Measurements from ENCODE around the gene RAB5IF. TPM values are rescaled to one million over a fixed set of nuclear protein-coding genes. Genes with fewer than 3 reads are reported as not detected.
"Not testable (repeated sequence)": the region's sequence is repeated elsewhere in the genome, so short reads cannot be mapped to it uniquely, and the experiment has no call there.

The RAB5IF gene
- total RNA-seq, 6 donors from 2014 or later: 57.6 to 124 (median 80.3) TPM

GRCh38 chr20:36632487-36633284 lies 27.1 kb downstream of the RAB5IF start:
- H3K36me3 ChIP-seq: no peaks in the 10 kb centered on the region
- no peaks in the 10 kb centered on the region for H3K9me3 ChIP-seq
- H3K27me3 ChIP-seq: no peaks in the 10 kb centered on the region
- no peak overlapping the region for H3K27ac ChIP-seq
- TF ChIP-seq POLR2A (IDR thresholded peaks at IDR 0.05) (no peak), CTCF (IDR thresholded peaks at IDR 0.05) (no peak), EP300 (IDR thresholded peaks at IDR 0.05) (no peak), POLR2AphosphoS5 (IDR thresholded peaks at IDR 0.05) (no peak)
- WGBS, 2 donors: 80 to 88% methylated on average over 10 to 14 of the region's 14 CpGs
- no peak for DNase-seq
- H3K4me3 ChIP-seq: no peak overlapping the region
- no peaks in the 10 kb centered on the region for H3K4me1 ChIP-seq
- no peak for ATAC-seq (ENCODE audit: low FRiP score in 2 of 2)

GRCh38 chr20:36633285-36633772 lies 27.8 kb downstream of the RAB5IF start:
- DNase-seq (no peak), ATAC-seq (ENCODE audit: low FRiP score in 2 of 2) (no peak)
- Histone ChIP-seq H3K9me3 (no peaks in the 10 kb centered on the region), H3K27ac (no peak overlapping the region), H3K27me3 (no peaks in the 10 kb centered on the region), H3K4me1 (no peaks in the 10 kb centered on the region), H3K4me3 (no peak overlapping the region), H3K36me3 (no peaks in the 10 kb centered on the region)
- 81 to 84% methylated on average over 7 to 9 of the region's 9 CpGs for WGBS, 2 donors
- TF ChIP-seq POLR2AphosphoS5 (IDR thresholded peaks at IDR 0.05): no peak
- TF ChIP-seq CTCF (IDR thresholded peaks at IDR 0.05): no peak
- TF ChIP-seq EP300 (IDR thresholded peaks at IDR 0.05): no peak
- TF ChIP-seq POLR2A (IDR thresholded peaks at IDR 0.05): no peak

- 96 to 100% methylated on average over 3 to 11 of the region's 11 CpGs for WGBS, 2 donors
- Histone ChIP-seq H3K36me3 (no peaks in the 10 kb centered on the region), H3K9me3 (no peaks in the 10 kb centered on the region), H3K4me1 (no peaks in the 10 kb centered on the region), H3K4me3 (no peak overlapping the region), H3K27me3 (no peaks in the 10 kb centered on the region), H3K27ac (no peak overlapping the region)
- ATAC-seq (ENCODE audit: low FRiP score in 2 of 2) (no peak), DNase-seq (peak in 1 of 2 donors; percentile 53)
- TF ChIP-seq POLR2A (IDR thresholded peaks at IDR 0.05) (no peak), EP300 (IDR thresholded peaks at IDR 0.05) (no peak)
Measured at GRCh38 chr20:36634342-36634741, 28.8 kb downstream of the RAB5IF start.

GRCh38 chr20:36638876-36639400 lies 33.4 kb downstream of the RAB5IF start:
- not testable (repeated sequence) for DNase-seq

GRCh38 chr20:36641506-36641843 lies 35.9 kb downstream of the RAB5IF start:
- 81 to 90% methylated on average over 3 of the region's 3 CpGs for WGBS, 2 donors
- Histone ChIP-seq H3K27ac (no peak overlapping the region), H3K4me1 (no peaks in the 10 kb centered on the region), H3K27me3 (no peaks in the 10 kb centered on the region), H3K4me3 (no peak overlapping the region), H3K36me3 (no peaks in the 10 kb centered on the region), H3K9me3 (no peaks in the 10 kb centered on the region)
- TF ChIP-seq POLR2A (IDR thresholded peaks at IDR 0.05) (no peak), POLR2AphosphoS5 (IDR thresholded peaks at IDR 0.05) (no peak), EP300 (IDR thresholded peaks at IDR 0.05) (no peak), CTCF (IDR thresholded peaks at IDR 0.05) (no peak)
- DNase-seq (no peak), ATAC-seq (ENCODE audit: low FRiP score in 2 of 2) (no peak)

More at GRCh38 chr20:36638876-36639400, 33.4 kb downstream of the RAB5IF start:
- H3K27ac ChIP-seq; H3K36me3 ChIP-seq; H3K27me3 ChIP-seq; H3K4me1 ChIP-seq; H3K9me3 ChIP-seq; ATAC-seq (ENCODE audit: low FRiP score in 2 of 2); H3K4me3 ChIP-seq: not testable (repeated sequence)
- WGBS, 2 donors: 95 to 97% methylated on average over 12 of the region's 12 CpGs
